ENCODE data around the gene OR2Z1. TPM values are rescaled to one million over a fixed set of nuclear protein-coding genes. Genes with fewer than 3 reads are reported as not detected.

Gene OR2Z1
- polyA plus RNA-seq, 2 of the 4 experiments (the other 2 are of a cell fraction) = not detected

DNA sequence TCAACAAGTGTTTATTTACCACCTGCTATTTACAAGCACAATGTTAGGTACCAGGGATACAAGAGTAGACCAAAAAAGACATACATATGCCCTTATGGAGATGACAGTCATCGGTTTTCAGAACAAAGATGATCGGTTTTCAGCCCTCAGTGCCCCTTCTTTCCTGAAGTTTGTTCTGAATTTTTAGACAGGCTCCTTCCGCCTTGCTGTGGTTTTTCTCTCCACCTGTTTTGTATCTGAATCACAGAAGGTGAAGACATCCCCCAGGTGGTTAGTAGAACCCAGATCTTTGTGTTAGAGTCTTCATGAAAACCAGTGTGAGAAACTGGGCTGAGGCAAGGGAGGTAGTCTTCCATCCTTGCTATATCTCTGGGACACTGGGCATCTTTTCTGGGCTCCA, 46.4 kb upstream of the OR2Z1 start:
- ChIA-PET POLR2A (no interaction called here), CTCF (no interaction called here)
- FAIRE-seq (no peak), ATAC-seq (no peak), DNase-seq (ENCODE audit: low read depth in 1 of 2, low spot score in 1 of 2) (no peak)
- Histone ChIP-seq H3K4me2 (no peak overlapping the region), H3K9me3 (no peaks in the 10 kb centered on the region), H3K4me1 (no peaks in the 10 kb centered on the region), H3K4me3 (no peak overlapping the region), H3K27ac (no peak overlapping the region)
- no peak for TF ChIP-seq ZFP36 (IDR thresholded peaks at IDR 0.05; ENCODE audit: borderline replicate concordance, partially characterized antibody)
- TF ChIP-seq RARB (CRISPR knock-in tag; IDR thresholded peaks at IDR 0.05) = no peak
- no peak for TF ChIP-seq POLR2A (IDR thresholded peaks at IDR 0.05; ENCODE audit: low read length)
- TF ChIP-seq POLR2AphosphoS2 (conservative IDR thresholded peaks at IDR 0.05; ENCODE audit: low read length) = no peak
- TF ChIP-seq, protein P1, sequence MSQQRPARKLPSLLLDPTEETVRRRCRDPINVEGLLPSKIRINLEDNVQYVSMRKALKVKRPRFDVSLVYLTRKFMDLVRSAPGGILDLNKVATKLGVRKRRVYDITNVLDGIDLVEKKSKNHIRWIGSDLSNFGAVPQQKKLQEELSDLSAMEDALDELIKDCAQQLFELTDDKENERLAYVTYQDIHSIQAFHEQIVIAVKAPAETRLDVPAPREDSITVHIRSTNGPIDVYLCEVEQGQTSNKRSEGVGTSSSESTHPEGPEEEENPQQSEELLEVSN (IDR thresholded peaks at IDR 0.05; ENCODE audit: borderline replicate concordance, low read depth) = no peak
- TF ChIP-seq KDM5A (IDR thresholded peaks at IDR 0.05) = no peak
- TF ChIP-seq CEBPB (IDR thresholded peaks at IDR 0.05) = no peak
- no peak for TF ChIP-seq RNF2 (IDR thresholded peaks at IDR 0.05; ENCODE audit: borderline replicate concordance, low read depth)
- TF ChIP-seq KDM1A (IDR thresholded peaks at IDR 0.05; ENCODE audit: low read depth) = no peak
- no peak for TF ChIP-seq USF2 (IDR thresholded peaks at IDR 0.05)
- no peak for TF ChIP-seq MYC (IDR thresholded peaks at IDR 0.05; ENCODE audit: borderline replicate concordance, low read length)
- TF ChIP-seq EHF (CRISPR knock-in tag; IDR thresholded peaks at IDR 0.05) = no peak
- no peak for TF ChIP-seq HOXA7 (CRISPR knock-in tag; IDR thresholded peaks at IDR 0.05)
- TF ChIP-seq MAFK (IDR thresholded peaks at IDR 0.05; ENCODE audit: partially characterized antibody) = no peak
- no peak for TF ChIP-seq NFE2L2 (conservative IDR thresholded peaks at IDR 0.05; ENCODE audit: low read length)
- no peak for TF ChIP-seq HES2 (IDR thresholded peaks at IDR 0.05)
- no peak for TF ChIP-seq HOXB13 (CRISPR knock-in tag; IDR thresholded peaks at IDR 0.05; ENCODE audit: low read depth)
- TF ChIP-seq, protein P2, sequence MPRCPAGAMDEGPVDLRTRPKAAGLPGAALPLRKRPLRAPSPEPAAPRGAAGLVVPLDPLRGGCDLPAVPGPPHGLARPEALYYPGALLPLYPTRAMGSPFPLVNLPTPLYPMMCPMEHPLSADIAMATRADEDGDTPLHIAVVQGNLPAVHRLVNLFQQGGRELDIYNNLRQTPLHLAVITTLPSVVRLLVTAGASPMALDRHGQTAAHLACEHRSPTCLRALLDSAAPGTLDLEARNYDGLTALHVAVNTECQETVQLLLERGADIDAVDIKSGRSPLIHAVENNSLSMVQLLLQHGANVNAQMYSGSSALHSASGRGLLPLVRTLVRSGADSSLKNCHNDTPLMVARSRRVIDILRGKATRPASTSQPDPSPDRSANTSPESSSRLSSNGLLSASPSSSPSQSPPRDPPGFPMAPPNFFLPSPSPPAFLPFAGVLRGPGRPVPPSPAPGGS (IDR thresholded peaks at IDR 0.05) = no peak
- no peak for TF ChIP-seq TP53 (CRISPR knock-in tag; IDR thresholded peaks at IDR 0.05)
- 15% methylated on average over 3 of the region's 3 CpGs for WGBS (ENCODE audit: missing lambda C conversion rate)

DNA sequence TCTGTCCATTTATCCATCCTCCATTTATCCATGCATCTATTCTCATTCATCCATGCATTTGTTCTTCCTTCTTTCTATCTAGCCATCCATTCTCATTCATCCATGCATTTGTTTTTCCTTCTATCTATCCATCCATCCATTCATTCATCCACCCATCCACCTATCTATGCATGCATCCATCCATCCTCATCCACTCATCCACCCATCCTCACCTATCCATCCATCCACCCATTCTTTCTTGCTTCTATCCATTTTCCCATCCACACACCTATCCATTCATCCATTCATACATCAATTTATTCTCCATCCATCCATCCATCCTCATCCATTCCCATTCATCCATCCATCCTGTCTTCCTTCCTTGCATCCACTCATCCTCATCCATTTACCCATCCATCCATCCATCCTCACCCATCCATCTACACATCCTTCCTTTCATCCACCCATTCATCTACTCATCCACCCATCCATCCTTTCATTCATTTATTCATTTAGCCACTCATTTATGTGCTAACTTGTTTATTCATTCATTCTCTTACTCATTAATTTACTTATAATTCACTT, 43.1 kb upstream of the OR2Z1 start:
- no peak overlapping the region for H3K4me2 ChIP-seq
- no peak overlapping the region for H3K4me3 ChIP-seq
- no peak overlapping the region for H3K27ac ChIP-seq
- peaks cover 5% of the 10 kb centered on the region; the same call in 1 of the 3 replicates for H3K9me3 ChIP-seq
- TF ChIP-seq SMC3 (IDR thresholded peaks at IDR 0.05) (no peak), RNF2 (IDR thresholded peaks at IDR 0.05; ENCODE audit: borderline replicate concordance, low read depth) (no peak), JUN (IDR thresholded peaks at IDR 0.05) (no peak), ZC3H11A (IDR thresholded peaks at IDR 0.05) (no peak), HES2 (IDR thresholded peaks at IDR 0.05) (no peak), NR3C1 (IDR thresholded peaks at IDR 0.05) (no peak), PBX3 (IDR thresholded peaks at IDR 0.05) (no peak), HOXB5 (CRISPR knock-in tag; IDR thresholded peaks at IDR 0.05) (no peak), BHLHE40 (IDR thresholded peaks at IDR 0.05; ENCODE audit: low read depth, low read length) (no peak), NPAS2 (CRISPR knock-in tag; IDR thresholded peaks at IDR 0.05; ENCODE audit: borderline replicate concordance) (no peak), ZFP36 (IDR thresholded peaks at IDR 0.05; ENCODE audit: borderline replicate concordance, partially characterized antibody) (no peak)
- TF ChIP-seq, protein P3, sequence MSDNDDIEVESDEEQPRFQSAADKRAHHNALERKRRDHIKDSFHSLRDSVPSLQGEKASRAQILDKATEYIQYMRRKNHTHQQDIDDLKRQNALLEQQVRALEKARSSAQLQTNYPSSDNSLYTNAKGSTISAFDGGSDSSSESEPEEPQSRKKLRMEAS (IDR thresholded peaks at IDR 0.05) = no peak
- ATAC-seq (no peak), DNase-seq (ENCODE audit: low read depth in 1 of 2, low spot score in 1 of 2) (no peak), FAIRE-seq (no peak)
- ChIA-PET CTCF (no interaction called here), POLR2A (no interaction called here)
- no peaks in the 10 kb centered on the region for H3K4me1 ChIP-seq

Data from A549 (cell line).